ENCODE results near the gene CEP70.
"Not testable (repeated sequence)": the region's sequence is repeated elsewhere in the genome, so short reads cannot be mapped to it uniquely, and the experiment has no call there.

CEP70 gene

DNA sequence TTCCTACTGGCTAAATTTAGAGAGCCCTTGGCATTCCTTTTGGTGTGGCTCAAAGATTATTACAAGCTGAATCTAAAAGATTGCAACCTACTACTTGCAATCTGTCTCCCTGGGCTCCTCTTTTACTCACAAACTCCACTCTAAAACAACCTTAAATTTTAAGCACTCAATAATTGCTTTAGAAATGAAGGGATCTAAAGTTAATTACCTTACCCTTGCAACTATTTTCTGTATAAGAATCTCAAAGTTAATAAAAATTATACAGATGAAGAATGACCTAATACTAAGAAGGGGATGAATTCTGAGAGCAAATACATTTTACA, 99.5 kb downstream of the CEP70 start:
- H3K4me3 ChIP-seq = no peak overlapping the region
- TF ChIP-seq, protein P1, sequence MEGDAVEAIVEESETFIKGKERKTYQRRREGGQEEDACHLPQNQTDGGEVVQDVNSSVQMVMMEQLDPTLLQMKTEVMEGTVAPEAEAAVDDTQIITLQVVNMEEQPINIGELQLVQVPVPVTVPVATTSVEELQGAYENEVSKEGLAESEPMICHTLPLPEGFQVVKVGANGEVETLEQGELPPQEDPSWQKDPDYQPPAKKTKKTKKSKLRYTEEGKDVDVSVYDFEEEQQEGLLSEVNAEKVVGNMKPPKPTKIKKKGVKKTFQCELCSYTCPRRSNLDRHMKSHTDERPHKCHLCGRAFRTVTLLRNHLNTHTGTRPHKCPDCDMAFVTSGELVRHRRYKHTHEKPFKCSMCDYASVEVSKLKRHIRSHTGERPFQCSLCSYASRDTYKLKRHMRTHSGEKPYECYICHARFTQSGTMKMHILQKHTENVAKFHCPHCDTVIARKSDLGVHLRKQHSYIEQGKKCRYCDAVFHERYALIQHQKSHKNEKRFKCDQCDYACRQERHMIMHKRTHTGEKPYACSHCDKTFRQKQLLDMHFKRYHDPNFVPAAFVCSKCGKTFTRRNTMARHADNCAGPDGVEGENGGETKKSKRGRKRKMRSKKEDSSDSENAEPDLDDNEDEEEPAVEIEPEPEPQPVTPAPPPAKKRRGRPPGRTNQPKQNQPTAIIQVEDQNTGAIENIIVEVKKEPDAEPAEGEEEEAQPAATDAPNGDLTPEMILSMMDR (IDR thresholded peaks at IDR 0.05) = no peak
- intact Hi-C loops (cut with DNase I; ENCODE audit: low total_unique reads) = no loop called here
- H3K27me3 ChIP-seq = no peaks in the 10 kb centered on the region
- no peaks in the 10 kb centered on the region for H3K9me3 ChIP-seq
- H3K27ac ChIP-seq = no peak overlapping the region
- H3K36me3 ChIP-seq = peaks cover 3 to 43% (median 36%) of the 10 kb centered on the region in 3 donors
- peaks cover 0 to 15% (median 0%) of the 10 kb centered on the region in 4 donors for H3K4me1 ChIP-seq
- DNase-seq = no peak

DNA sequence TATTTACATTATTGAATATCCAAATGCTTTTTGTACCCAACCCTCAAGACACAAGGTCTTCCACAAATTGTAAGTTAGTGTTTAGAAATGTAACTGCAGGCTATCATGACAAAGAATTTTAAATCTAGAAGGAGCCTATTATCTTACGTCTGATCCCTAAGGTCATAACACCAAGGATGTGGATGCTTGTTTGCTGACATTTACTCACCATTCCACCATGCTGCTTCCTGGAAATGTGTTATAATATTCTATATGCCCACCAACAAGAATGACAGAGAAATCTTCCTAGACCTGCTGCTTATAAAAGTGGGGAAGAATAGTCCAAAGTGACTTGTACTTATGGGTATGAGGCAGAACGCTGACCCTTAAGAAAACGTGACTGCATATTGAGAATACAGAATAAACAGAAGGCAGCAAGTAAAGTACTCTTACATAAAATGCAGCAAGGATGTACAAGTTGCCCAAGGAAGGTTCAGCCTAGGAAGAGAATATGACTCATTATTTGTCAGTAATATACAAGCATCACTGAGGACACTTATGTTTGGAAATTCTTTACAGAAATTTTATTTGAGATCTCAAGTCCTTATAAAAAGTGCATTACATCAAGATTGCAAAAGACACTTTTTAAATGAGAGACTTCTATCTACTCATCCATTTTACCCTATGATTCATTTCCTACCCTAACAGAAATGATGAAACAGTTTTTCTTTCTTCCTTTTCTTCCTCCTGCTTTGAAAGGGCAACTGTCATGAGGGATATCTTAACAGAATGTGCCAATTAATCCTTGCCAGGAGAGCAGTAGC, 100.1 kb downstream of the CEP70 start:
- peaks cover 0 to under 1% (median 0%) of the 10 kb centered on the region in 3 donors for H3K9me3 ChIP-seq
- no peak overlapping the region for H3K4me3 ChIP-seq
- peaks cover 0 to 37% (median 31%) of the 10 kb centered on the region in 3 donors for H3K36me3 ChIP-seq
- no peak for DNase-seq
- TF ChIP-seq, protein P1 (IDR thresholded peaks at IDR 0.05) = no peak
- intact Hi-C loops (cut with DNase I; ENCODE audit: low total_unique reads) = no loop called here
- peaks cover 0 to 15% (median 0%) of the 10 kb centered on the region in 4 donors for H3K4me1 ChIP-seq
- no peak overlapping the region for H3K27ac ChIP-seq
- no peaks in the 10 kb centered on the region for H3K27me3 ChIP-seq

DNA sequence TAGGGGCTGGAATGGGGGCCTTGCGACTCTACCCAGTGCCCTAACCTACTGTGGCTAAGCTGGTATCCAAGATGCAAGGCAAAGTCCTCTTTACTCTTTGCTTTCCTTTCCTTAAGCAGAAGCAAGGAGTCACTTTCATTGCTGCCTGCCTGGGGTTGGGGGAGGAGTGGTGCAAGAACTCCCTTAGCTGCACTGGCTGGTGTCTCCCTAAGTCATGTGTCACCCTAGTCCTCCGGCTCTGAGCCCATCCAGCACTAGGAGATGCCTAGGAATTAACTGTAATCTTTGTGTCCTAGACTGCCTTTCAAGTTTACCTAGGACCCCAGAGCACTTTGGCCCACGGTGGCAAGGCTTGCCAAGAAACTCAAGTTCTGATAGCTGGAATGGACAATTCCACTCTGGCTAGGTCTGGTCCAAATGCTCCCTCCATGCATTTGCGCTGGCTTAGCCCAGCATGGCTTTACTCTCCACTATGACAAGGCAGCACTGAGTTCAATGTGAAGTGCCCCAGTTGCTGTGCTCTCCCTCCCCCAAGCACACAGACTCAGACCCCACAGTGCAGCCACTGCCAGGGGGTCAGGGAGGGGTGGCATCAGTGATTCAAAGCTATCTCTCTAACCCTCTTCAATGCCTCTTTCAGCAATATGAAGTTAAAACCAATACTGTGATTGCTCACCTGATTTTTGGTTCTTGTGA, 100.9 kb downstream of the CEP70 start:
- no peak for DNase-seq
- no peaks in the 10 kb centered on the region for H3K27me3 ChIP-seq
- H3K36me3 ChIP-seq = peaks cover 0 to 31% (median 24%) of the 10 kb centered on the region in 3 donors
- intact Hi-C loops (cut with DNase I; ENCODE audit: low total_unique reads) = no loop called here
- H3K4me1 ChIP-seq = peaks cover 0 to 15% (median 0%) of the 10 kb centered on the region in 4 donors
- TF ChIP-seq, protein P1 (IDR thresholded peaks at IDR 0.05) = no peak
- H3K27ac ChIP-seq = no peak overlapping the region
- peaks cover 0 to 9% (median under 1%) of the 10 kb centered on the region in 3 donors for H3K9me3 ChIP-seq
- H3K4me3 ChIP-seq = no peak overlapping the region

DNA sequence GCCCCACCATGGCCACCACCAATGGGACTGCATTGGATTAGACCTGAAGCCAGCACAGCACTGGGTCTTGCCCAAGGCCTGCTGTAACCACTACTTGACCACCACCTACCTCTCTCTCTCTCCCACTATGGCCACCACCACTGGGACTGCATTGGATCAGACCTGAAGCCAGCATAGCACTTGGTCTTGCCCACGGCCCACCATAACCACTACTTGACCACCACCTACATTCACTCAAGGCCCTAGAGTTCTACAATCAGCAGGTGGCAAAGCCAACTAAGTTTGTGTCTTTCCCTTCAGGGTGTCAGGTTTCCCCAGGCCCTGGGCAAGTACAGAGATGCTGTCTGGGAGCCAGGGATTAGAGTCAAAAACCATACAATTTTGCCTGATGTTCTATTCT, 102.1 kb downstream of the CEP70 start:
- intact Hi-C loops (cut with DNase I; ENCODE audit: low total_unique reads) = no loop called here
- Histone ChIP-seq H3K27me3 (no peaks in the 10 kb centered on the region), H3K36me3 (peaks cover 0 to 24% (median 24%) of the 10 kb centered on the region in 3 donors), H3K27ac (no peak overlapping the region), H3K4me1 (peaks cover 0 to 15% (median 0%) of the 10 kb centered on the region in 4 donors), H3K9me3 (peaks cover 0 to 21% (median 12%) of the 10 kb centered on the region in 3 donors), H3K4me3 (no peak overlapping the region)
- DNase-seq = no peak
- TF ChIP-seq, protein P1 (IDR thresholded peaks at IDR 0.05) = no peak

DNA sequence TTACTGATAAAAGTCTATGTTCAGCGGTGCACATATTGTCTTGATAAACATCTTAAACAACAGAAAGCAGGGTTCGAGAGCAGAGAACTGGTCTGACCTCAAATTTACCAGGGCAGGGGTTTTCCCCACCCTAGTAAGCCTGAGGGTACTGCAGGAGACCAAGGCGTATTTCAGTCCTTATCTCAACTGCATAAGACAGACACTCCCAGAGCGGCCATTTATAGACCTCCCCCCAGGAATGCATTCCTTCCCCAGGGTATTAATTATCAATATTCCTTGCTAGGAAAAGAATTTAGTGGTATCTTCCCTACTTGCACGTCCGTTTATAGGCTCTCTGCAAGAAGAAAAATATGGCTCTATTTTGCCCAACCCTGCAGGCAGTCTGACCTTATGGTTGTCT, 107.5 kb downstream of the CEP70 start:
- Histone ChIP-seq H3K9me3 (peaks cover 0 to 37% (median 26%) of the 10 kb centered on the region in 3 donors), H3K4me1 (peaks cover 0 to 15% (median 0%) of the 10 kb centered on the region in 4 donors)
- H3K36me3 ChIP-seq; H3K27ac ChIP-seq; DNase-seq; H3K4me3 ChIP-seq; intact Hi-C loops (cut with DNase I; ENCODE audit: low total_unique reads); H3K27me3 ChIP-seq: not testable (repeated sequence)

DNA sequence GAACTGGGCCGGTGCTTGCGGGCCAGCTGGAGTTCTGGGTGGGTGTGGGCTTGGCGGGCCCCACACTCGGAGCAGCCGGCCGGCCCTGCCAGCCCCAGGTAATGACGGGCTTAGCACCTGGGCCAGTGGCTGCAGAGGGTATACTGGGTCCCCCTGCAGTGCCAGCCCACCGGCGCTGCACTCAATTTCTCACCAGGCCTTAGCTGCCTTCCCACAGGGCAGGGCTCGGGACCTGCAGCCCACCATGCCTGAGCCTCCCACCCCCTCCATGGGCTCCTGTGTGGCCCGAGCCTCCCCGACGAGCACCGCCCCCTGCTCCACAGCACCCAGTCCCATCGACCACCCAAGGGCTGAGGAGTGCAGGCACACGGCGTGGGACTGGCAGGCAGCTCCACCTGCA, 109.4 kb downstream of the CEP70 start:
- intact Hi-C loops (cut with DNase I; ENCODE audit: low total_unique reads) = not testable (repeated sequence)

More for the DNA sequence above, 109.4 kb downstream of the CEP70 start:
- H3K4me3 ChIP-seq, DNase-seq, H3K36me3 ChIP-seq, H3K4me1 ChIP-seq, H3K27ac ChIP-seq, H3K27me3 ChIP-seq: not testable (repeated sequence)
- H3K9me3 ChIP-seq = peaks cover 0 to 37% (median 26%) of the 10 kb centered on the region in 3 donors
